ENCODE data around the gene NUP35.

The NUP35 gene

GRCh38 chr2:183124222-183124956, at the start of gene NUP35:
TSS of gene NUP35 (plus strand) at chr2:183124443. CDS start at chr2:183124458, 15 bp downstream.
- peak; percentile 94 for FAIRE-seq

- no peak for FAIRE-seq
Measured at GRCh38 chr2:183078163-183078463, 46.1 kb upstream of the NUP35 start.

- peak; percentile 88 for FAIRE-seq
Measured at GRCh38 chr2:183078464-183079138, 45.6 kb upstream of the NUP35 start, which contains the start of gene DUSP19. TSS of gene DUSP19 (plus strand) at chr2:183078747. CDS start at chr2:183078934, 187 bp downstream.

GRCh38 chr2:183079139-183079775, 45.0 kb upstream of the NUP35 start:
- FAIRE-seq, result no peak

- no peak for FAIRE-seq
Measured at GRCh38 chr2:183081911-183082310, 42.3 kb upstream of the NUP35 start.

- FAIRE-seq, result no peak
Measured at GRCh38 chr2:183088061-183088460, 36.2 kb upstream of the NUP35 start.

GRCh38 chr2:183089192-183089851, 34.9 kb upstream of the NUP35 start:
- FAIRE-seq, result no peak

GRCh38 chr2:183091318-183091953, 32.8 kb upstream of the NUP35 start:
- FAIRE-seq, result no peak

- no peak for FAIRE-seq
Measured at GRCh38 chr2:183091954-183092345, 32.3 kb upstream of the NUP35 start.

GRCh38 chr2:183093857-183094657, 30.2 kb upstream of the NUP35 start:
- FAIRE-seq, result no peak

GRCh38 chr2:183105402-183106134, 18.7 kb upstream of the NUP35 start:
- no peak for FAIRE-seq

- no peak for FAIRE-seq
Measured at GRCh38 chr2:183112577-183112976, 11.7 kb upstream of the NUP35 start.

GRCh38 chr2:183113630-183114029, 10.6 kb upstream of the NUP35 start:
- no peak for FAIRE-seq

- no peak for FAIRE-seq
Measured at GRCh38 chr2:183117226-183117625, 7.0 kb upstream of the NUP35 start.

GRCh38 chr2:183123117-183123958, 905 bp upstream of the NUP35 start:
- no peak for FAIRE-seq

- no peak for FAIRE-seq
Measured at GRCh38 chr2:183123959-183124221, 353 bp upstream of the NUP35 start.

- FAIRE-seq, result no peak
Measured at GRCh38 chr2:183124957-183125255, 663 bp downstream of the NUP35 start.

- no peak for FAIRE-seq
Measured at GRCh38 chr2:183125659-183126341, 1.6 kb downstream of the NUP35 start.

GRCh38 chr2:183126635-183127034, 2.4 kb downstream of the NUP35 start:
- no peak for FAIRE-seq

GRCh38 chr2:183134016-183134415, 9.8 kb downstream of the NUP35 start:
- FAIRE-seq, result no peak
